Type B pancreatic cell (in vitro differentiated cells): ENCODE results near the gene ATP8A2. TPM values are rescaled to one million over a fixed set of nuclear protein-coding genes. Genes with fewer than 3 reads are reported as not detected.
A peak's percentile ranks its signal among the peaks of the same experiment; 100 is the strongest.

ENCODE experiments used
- DNase-seq: peaks from one replicate; pipeline ENCODE4 v3.0.0; 2021; ENCODE audit warnings: mixed read lengths; ENCODE audit not compliant: unreplicated experiment; ENCODE audit errors: extremely low spot score
- H3K27ac Mint-ChIP-seq: 2 replicates; pipeline ENCODE4 v1.8.0; 2021; ENCODE audit warnings: mild to moderate bottlenecking, mixed read lengths
- H3K27me3 Mint-ChIP-seq: 2 replicates; pipeline ENCODE4 v1.8.0; 2021; ENCODE audit warnings: mixed read lengths
- H3K36me3 Mint-ChIP-seq: 2 replicates; pipeline ENCODE4 v1.8.0; 2021; ENCODE audit warnings: mixed read lengths
- H3K4me1 Mint-ChIP-seq: one replicate; pipeline ENCODE4 v1.8.0; 2021; ENCODE audit warnings: mixed read lengths; ENCODE audit not compliant: unreplicated experiment
- H3K4me3 Mint-ChIP-seq: 2 replicates; pipeline ENCODE4 v1.8.0; 2021; ENCODE audit warnings: mild to moderate bottlenecking, mixed read lengths
- H3K9me3 Mint-ChIP-seq: 2 replicates; pipeline ENCODE4 v1.8.0; 2021; ENCODE audit warnings: mixed read lengths
- CTCF ChIP-seq: fragments of 200-600 bp; sonication (generic); conservative IDR thresholded peaks from 2 replicates; pipeline ENCODE4 v1.5.0; 2021; ENCODE audit warnings: antibody characterized with exemption, mild to moderate bottlenecking
- total RNA-seq: library from RNA; stranded (reverse); gene quantifications from 2 replicates; pipeline ENCODE4 v1.2.1, GENCODE V29; 2021; ENCODE audit warnings: low replicate concordance

ATP8A2 gene
- total RNA-seq, 1 donor from 2014 or later = 13.8 TPM

GRCh38 chr13:26034018-26034417 is 662.2 kb downstream of the ATP8A2 start:
- Mint-ChIP-seq H3K36me3 (no peaks in the 10 kb centered on the region), H3K4me1 (peaks cover 7% of the 10 kb centered on the region), H3K27me3 (peaks cover 6% of the 10 kb centered on the region), H3K4me3 (no peak overlapping the region), H3K27ac (no peak overlapping the region), H3K9me3 (no peaks in the 10 kb centered on the region)
- DNase-seq = no peak
- no peak for TF ChIP-seq CTCF

GRCh38 chr13:26036383-26036782 is 664.6 kb downstream of the ATP8A2 start:
- Mint-ChIP-seq H3K27ac (no peak overlapping the region), H3K4me3 (no peak overlapping the region)
- no peak for TF ChIP-seq CTCF

GRCh38 chr13:26037302-26037701 is 665.5 kb downstream of the ATP8A2 start:
- no peaks in the 10 kb centered on the region for H3K27me3 Mint-ChIP-seq
- H3K4me3 Mint-ChIP-seq = no peak overlapping the region
- no peak for DNase-seq
- no peaks in the 10 kb centered on the region for H3K4me1 Mint-ChIP-seq
- TF ChIP-seq CTCF = peak; percentile 73
- no peaks in the 10 kb centered on the region for H3K36me3 Mint-ChIP-seq
- H3K9me3 Mint-ChIP-seq = no peaks in the 10 kb centered on the region
- no peak overlapping the region for H3K27ac Mint-ChIP-seq

More at GRCh38 chr13:26036383-26036782, 664.6 kb downstream of the ATP8A2 start:
- H3K9me3 Mint-ChIP-seq = no peaks in the 10 kb centered on the region
- no peaks in the 10 kb centered on the region for H3K27me3 Mint-ChIP-seq
- H3K4me1 Mint-ChIP-seq = no peaks in the 10 kb centered on the region
- no peaks in the 10 kb centered on the region for H3K36me3 Mint-ChIP-seq
- no peak for DNase-seq

GRCh38 chr13:26038931-26039475 is 667.2 kb downstream of the ATP8A2 start:
- no peaks in the 10 kb centered on the region for H3K36me3 Mint-ChIP-seq
- no peaks in the 10 kb centered on the region for H3K27me3 Mint-ChIP-seq
- no peak overlapping the region for H3K4me3 Mint-ChIP-seq
- no peak for TF ChIP-seq CTCF
- H3K9me3 Mint-ChIP-seq = no peaks in the 10 kb centered on the region
- DNase-seq = no peak
- no peaks in the 10 kb centered on the region for H3K4me1 Mint-ChIP-seq
- H3K27ac Mint-ChIP-seq = no peak overlapping the region

GRCh38 chr13:26041444-26041843 is 669.7 kb downstream of the ATP8A2 start:
- DNase-seq = no peak
- Mint-ChIP-seq H3K4me1 (no peaks in the 10 kb centered on the region), H3K4me3 (no peak overlapping the region), H3K27me3 (no peaks in the 10 kb centered on the region), H3K27ac (no peak overlapping the region), H3K36me3 (peaks cover 4% of the 10 kb centered on the region), H3K9me3 (no peaks in the 10 kb centered on the region)
- TF ChIP-seq CTCF = no peak

GRCh38 chr13:26042785-26043184 is 671.0 kb downstream of the ATP8A2 start:
- Mint-ChIP-seq H3K27ac (no peak overlapping the region), H3K9me3 (no peaks in the 10 kb centered on the region), H3K36me3 (peaks cover 4% of the 10 kb centered on the region), H3K27me3 (peaks cover 9% of the 10 kb centered on the region), H3K4me1 (no peaks in the 10 kb centered on the region), H3K4me3 (no peak overlapping the region)
- DNase-seq = no peak
- TF ChIP-seq CTCF = no peak
